ENCODE measurements around the gene CD19.
"Not testable (repeated sequence)": the region's sequence is repeated elsewhere in the genome, so short reads cannot be mapped to it uniquely, and the experiment has no call there.

The CD19 gene

DNA sequence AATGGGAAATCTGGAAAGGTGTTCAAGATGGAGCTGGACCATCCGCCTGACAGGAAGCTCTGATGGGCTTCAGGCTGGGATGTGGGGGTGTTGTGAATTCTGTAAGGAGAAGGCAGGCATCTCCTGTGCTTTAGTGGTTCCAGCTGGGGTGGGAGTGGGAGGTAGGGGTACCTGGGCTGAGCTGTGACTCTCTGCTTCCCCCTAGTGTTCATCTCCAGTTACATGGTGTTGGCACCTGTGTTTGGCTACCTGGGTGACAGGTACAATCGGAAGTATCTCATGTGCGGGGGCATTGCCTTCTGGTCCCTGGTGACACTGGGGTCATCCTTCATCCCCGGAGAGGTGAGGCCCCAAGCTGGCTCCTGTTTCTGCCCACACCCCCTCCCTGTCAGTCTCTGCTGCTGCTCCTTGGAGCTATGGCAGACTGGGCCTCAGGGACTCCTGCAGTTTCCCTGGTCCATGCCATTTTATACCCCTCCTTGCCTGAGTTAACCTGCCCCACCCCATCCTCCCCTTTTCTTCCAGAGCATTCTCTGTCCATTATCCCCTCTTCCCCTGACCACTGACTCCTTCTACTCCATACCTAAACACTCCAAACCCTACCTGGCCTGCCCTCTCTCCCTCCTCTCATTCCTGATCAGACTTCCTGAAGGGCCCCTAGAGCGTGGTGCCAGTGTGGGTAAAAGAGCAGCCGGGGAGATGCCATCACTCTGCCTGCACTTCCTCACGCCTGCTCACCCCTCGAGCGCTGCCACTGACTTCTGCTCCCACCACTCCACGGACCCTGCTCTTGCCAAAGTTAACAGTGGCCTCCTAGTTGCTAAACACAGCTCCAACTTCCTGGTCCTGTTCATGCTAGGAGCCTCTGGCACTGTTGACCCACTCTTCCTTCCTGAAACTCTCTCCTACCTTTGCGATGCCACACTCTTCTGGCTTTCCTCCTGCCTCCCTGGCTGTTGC lies 46.2 kb downstream of the CD19 start:
- in situ Hi-C loops (cut with MboI; ENCODE audit: low sequenced_read_pairs) = no loop called here

DNA sequence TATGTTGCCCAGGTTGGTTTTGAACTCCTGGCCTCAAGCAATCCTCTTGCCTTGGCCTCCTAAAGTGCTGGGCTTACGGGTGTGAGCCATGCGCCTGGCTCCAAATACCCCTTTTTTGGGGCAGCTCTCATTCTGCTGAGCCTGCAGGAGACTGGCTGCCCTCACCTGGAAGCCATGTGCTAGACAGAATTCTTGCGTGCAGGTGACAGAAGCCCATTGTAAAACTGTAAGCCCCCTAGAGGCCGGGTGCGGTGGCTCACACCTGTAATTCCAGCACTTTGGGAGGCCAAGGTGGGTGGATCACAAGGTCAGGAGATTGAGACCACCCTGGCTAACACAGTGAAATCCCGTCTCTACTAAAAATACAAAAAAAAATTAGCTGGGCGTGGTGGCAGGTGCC lies 48.6 kb downstream of the CD19 start:
- in situ Hi-C loops (cut with MboI; ENCODE audit: low sequenced_read_pairs) = not testable (repeated sequence)

DNA sequence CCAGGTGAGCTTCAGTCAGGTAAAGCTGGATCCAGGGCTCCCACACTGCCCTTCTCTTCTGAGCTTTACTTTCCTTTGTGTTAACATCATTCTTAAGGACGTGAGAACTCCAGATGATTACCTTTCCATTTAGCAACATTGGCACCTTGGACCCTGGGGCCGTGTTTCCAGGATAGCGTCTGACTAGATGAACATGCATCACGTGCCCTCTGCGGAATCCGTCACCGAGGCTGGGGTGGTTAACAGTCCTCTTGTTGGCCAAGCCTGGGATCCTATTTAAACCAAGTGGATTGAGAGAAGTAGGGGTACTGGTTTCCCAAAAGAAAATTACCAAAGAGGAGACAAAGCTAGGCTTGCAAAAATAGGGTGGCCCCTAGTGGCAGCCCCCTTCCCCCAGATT lies 49.2 kb downstream of the CD19 start:
- in situ Hi-C loops (cut with MboI; ENCODE audit: low sequenced_read_pairs) = no loop called here

DNA sequence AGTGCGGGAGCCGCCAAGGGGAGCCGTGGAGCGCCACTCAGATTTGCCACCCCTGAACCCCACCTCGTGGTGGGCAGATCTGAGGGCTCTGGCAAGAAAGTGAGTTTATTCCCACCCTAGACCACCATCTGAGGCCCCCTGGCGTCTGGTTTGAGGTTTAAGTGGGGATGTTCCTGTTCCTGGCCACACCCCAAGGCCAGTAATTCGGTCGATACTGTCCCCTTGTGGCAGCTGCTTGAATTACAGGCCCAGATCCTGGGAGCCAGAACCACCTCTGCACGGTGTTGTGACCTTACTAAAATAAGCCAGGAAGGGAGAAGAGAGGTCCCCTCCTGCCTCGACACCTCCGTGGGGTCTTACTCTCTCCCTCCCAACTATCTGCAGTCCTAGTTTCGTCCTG lies 49.7 kb downstream of the CD19 start:
- in situ Hi-C loops (cut with MboI; ENCODE audit: low sequenced_read_pairs) = no loop called here

DNA sequence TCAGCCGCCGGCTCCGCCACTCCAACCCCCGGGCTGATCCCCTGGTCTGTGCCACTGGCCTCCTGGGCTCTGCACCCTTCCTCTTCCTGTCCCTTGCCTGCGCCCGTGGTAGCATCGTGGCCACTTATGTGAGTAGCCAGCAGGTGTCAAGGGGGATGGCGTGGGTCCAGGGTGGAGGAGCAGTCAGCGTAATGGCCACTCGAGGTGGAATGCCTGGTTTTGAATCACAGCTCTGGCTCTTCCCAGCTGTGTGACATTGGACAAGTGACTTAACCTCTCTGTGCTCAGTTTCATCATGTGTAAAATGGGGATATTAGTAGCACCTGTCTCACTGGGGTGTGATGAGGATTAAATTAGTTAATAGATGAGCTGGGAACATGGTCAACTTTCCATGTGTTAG lies 50.6 kb downstream of the CD19 start:
- in situ Hi-C loops (cut with MboI; ENCODE audit: low sequenced_read_pairs) = no loop called here

DNA sequence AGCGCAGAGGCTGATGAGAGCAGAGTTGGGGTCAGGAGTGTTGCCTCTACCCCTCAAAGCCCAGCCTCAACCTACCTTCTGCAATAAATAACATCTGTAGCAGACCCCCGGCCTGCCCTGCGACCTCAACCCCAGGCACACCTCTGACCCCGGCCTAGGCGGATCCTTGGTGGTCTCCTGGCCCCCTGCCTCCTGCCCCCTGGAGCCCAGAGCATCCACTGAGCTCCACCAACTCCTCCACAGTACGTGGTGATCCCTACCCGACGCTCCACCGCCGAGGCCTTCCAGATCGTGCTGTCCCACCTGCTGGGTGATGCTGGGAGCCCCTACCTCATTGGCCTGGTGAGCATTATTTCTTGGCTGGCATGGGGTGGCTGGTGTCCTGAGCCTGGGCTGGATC lies 51.2 kb downstream of the CD19 start:
- in situ Hi-C loops (cut with MboI; ENCODE audit: low sequenced_read_pairs) = no loop called here

DNA sequence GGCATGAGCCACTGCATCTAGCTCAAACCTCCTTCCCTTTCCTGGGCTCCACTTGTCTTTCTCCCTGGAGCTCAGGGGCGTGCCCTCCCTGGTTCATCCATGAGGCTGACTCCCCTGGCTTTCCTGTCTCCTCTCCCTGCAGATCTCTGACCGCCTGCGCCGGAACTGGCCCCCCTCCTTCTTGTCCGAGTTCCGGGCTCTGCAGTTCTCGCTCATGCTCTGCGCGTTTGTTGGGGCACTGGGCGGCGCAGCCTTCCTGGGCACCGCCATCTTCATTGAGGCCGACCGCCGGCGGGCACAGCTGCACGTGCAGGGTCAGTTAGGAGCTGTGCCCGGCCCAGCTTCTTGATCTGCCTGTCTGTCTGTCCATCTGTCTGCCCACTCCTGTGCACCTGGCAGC lies 51.9 kb downstream of the CD19 start:
- in situ Hi-C loops (cut with MboI; ENCODE audit: low sequenced_read_pairs) = no loop called here

DNA sequence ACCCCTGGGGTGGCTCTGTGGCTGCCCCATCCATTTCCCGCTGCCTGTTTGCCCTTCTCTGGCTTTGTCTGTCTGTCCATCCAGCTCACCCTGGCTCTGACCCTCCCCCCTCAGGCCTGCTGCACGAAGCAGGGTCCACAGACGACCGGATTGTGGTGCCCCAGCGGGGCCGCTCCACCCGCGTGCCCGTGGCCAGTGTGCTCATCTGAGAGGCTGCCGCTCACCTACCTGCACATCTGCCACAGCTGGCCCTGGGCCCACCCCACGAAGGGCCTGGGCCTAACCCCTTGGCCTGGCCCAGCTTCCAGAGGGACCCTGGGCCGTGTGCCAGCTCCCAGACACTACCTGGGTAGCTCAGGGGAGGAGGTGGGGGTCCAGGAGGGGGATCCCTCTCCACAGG lies 52.3 kb downstream of the CD19 start:
- in situ Hi-C loops (cut with MboI; ENCODE audit: low sequenced_read_pairs) = no loop called here

DNA sequence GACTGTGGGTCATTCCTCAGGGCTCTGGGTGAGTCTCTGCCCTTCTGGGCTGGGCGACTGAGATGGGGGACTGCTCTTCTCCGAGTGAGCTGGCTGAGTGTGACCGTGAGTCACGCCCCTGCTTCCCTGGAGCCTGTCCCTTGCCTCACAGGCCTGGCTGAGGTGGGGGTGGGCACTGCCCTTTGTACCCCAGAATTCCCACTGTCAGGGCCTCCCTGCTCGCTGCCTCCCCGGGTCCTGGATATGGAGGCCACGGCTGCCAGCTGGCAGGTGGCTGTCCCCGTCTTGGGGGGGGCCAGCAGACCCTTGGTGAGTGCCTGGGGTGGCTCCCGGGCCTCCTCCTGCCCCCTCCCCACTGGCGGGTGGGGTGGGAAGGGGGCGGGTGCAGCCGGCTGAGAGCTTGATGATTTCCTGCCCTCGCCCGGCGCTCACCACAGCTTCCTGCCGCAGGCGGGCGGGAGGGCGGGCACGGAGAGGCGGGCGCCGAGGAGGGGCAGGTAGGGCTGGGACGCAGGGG lies 52.9 kb downstream of the CD19 start, which contains the start of gene LAT:
LAT (plus strand) TSS at position 434 of the 517 bp plus-strand sequence. CDS start 366 bp downstream, outside the sequence.
- in situ Hi-C loops (cut with MboI; ENCODE audit: low sequenced_read_pairs) = no loop called here

DNA sequence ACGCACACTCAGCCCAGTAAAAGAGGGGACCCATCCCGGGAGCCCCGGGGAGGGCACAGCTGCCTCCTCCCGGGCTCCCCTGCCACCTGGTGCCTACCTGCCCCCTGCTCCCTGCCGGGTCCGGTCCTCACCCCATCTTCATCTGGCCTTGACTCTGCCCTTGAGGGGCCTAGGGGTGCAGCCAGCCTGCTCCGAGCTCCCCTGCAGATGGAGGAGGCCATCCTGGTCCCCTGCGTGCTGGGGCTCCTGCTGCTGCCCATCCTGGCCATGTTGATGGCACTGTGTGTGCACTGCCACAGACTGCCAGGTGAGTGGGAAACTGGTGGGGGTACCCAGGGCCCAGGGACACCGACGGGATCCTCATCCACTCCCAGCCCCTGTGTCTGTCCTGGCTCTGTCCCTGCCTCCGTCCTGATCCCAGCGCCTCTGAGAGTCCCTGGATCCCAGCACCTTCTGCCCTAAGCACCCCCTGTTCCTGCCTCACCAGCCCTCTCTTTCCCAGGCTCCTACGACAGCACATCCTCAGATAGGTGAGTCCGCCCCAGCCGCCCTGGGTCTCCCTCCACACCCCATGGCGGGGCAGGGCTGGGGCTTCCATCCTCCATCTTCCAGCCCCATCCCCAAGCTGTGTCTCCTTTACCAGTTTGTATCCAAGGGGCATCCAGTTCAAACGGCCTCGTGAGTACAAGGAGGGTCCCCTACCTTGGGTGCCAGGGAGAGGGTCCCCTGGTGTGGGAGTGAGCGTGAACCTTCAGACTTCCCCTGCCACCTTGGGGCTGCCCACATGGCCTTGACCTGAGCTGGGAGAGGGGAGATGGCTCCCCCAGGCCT lies 53.7 kb downstream of the CD19 start:
- in situ Hi-C loops (cut with MboI; ENCODE audit: low sequenced_read_pairs) = no loop called here

DNA sequence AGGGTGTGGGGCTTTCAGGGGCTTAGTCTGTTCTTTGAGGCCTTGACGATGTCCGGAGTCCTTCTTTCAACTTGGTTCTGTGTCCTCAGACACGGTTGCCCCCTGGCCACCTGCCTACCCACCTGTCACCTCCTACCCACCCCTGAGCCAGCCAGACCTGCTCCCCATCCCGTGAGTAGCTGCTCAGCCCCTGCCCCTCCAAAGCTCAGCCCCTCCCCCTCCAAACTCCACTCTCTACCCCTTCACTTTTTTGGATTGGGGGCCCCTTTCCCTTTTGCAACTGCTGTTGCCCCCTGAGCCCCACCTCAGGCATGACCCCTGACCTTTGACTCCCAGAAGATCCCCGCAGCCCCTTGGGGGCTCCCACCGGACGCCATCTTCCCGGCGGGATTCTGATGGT lies 54.3 kb downstream of the CD19 start:
- in situ Hi-C loops (cut with MboI; ENCODE audit: low sequenced_read_pairs) = no loop called here

DNA sequence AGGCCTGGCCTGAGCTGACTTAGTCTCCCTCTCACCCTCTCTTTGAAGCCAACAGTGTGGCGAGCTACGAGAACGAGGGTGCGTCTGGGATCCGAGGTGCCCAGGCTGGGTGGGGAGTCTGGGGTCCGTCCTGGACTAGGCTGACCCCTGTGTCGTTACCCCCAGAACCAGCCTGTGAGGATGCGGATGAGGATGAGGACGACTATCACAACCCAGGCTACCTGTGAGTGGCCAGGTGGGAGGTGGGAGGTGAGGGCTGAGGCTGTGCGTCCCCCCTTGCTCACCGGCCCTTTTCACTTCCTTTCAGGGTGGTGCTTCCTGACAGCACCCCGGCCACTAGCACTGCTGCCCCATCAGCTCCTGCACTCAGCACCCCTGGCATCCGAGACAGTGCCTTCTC lies 54.7 kb downstream of the CD19 start:
- in situ Hi-C loops (cut with MboI; ENCODE audit: low sequenced_read_pairs) = no loop called here

DNA sequence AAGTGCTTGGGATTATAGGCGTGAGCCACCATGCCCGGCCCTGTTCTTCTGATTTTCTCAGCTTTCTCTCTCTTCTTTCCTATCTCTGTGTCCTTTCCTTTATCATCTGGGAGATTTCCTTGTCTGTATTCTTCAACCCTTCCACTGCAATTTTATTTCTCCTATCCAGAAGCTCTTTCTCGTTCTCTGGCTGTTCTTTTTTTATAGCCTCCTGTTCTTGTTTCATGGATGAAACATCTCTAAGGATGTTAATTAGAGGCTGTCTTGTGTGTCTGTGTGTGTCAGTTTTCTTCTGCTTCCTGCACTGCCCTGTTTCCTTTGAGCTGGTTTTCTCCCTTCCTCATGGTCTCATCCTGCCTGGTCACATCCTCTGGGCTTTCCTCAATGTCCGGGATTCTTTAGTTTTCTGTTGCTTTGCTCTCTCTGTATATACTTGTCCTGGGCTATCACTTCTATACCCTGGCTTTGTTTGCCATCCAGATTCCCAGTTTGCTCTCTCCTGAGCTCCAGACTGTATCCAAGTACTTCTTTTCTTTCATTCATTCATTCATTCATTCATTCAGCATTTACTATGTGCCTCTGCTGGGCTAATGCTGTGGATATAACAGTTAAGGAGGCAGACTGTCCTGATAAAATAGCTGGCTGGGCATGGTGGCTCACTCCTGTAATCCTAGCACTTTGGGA lies 55.5 kb downstream of the CD19 start:
- in situ Hi-C loops (cut with MboI; ENCODE audit: low sequenced_read_pairs) = no loop called here
